ENCODE measurements around the gene SLC23A2.

GRCh38 chr20:4871486-4871885, 129.8 kb downstream of the SLC23A2 start:
- TF ChIP-seq CTCF (IDR thresholded peaks at IDR 0.05; ENCODE audit: low read depth, low read length, poor library complexity, severe bottlenecking) (no peak), EZH2phosphoT487 (IDR thresholded peaks at IDR 0.05; ENCODE audit: borderline replicate concordance, low read length) (no peak)
